ENCODE results near the gene MT1X.

MT1X gene

DNA sequence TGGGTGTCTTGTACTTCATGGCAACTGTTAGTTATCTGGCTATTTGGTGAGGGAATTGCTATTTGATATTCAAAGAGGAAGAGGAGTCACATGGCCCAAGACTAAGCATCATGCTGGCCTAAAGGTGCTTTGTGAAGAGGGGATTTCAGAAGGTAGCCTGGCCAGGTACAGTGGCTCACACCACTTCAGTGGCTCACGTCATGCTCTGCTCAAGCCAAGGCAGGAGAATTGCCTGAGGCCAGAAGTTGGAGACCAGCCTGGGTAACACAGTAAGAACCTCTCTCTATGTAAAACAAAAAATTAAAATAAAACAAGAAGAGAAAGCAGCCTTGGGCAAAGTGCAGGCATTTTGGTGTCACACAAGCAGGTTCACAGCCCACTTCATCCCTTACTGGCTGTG is 37.0 kb upstream of the MT1X start:
- DNase-seq (ENCODE audit: low read depth) = no peak
- no peak overlapping the region for H3K4me3 ChIP-seq (ENCODE audit: low read depth, low read length)

DNA sequence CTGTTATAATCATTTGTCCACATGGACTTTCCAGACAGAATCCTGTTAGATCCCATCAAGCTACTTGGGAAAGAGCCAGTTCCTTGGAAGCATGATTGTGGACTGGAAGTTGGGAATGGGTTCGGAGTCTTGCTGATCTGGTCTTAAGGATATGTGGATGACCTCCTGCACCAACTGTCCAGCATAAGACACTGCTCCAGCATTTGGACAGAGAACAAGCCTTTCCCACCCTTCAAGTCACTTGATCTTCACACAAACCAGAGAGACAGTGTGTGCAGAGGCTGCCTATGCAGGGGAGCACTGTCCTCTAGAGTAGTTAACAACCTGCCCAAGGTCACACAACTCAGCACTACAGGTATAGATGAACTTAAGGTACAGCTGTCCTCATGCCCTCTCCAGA is 36.4 kb upstream of the MT1X start:
- no peak for TF ChIP-seq CTCF (IDR thresholded peaks at IDR 0.05; ENCODE audit: low read depth, low read length, missing control alignments)
- no peak overlapping the region for H3K4me3 ChIP-seq (ENCODE audit: low read depth, low read length)
- no peak for DNase-seq (ENCODE audit: low read depth)

More for the DNA sequence above, 37.0 kb upstream of the MT1X start:
- TF ChIP-seq CTCF (IDR thresholded peaks at IDR 0.05; ENCODE audit: low read depth, low read length, missing control alignments) = no peak

DNA sequence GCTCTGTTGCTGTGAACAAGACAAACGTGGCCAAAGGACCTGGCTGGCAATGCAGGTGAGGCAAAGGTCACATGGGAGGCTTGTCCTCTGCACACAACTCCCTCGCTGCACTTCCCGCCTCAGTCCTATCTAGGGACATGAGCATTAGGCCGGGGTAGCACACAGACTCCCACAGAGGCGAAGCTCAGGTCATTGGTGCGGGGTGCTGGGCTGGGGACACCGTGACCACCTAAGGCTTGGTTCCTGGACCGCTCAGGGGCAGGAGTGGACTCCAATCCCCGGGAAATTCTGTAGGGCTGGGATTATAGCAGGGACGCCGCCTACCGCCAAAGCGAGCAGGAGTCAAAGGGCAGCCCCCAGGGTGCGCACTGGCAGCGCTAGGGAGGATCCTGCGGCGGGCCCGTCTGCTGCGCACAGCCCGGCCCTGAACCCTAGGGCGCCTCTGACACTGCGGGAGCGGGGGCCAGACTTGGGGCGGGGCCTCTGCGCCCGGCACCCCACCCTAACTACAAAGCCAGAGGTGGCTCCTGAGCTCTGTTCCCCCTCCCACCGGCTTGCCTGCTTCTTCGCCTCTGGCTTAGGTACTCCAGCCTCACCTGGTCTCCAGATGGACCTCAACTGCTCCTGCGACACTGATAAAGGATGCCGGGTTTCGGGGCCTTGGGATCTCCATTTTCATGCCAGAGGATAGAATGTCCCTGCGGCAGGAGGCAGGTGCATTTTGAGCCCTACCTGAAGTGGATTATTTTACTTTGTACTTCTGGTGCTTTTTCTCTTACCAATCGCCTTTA is 34.4 kb upstream of the MT1X start:
- DNase-seq (ENCODE audit: low read depth) = no peak
- no peak overlapping the region for H3K4me3 ChIP-seq (ENCODE audit: low read depth, low read length)
- TF ChIP-seq CTCF (IDR thresholded peaks at IDR 0.05; ENCODE audit: low read depth, low read length, missing control alignments) = no peak

GRCh38 chr16:56649271-56649670 is 33.0 kb upstream of the MT1X start:
- no peak for TF ChIP-seq CTCF (IDR thresholded peaks at IDR 0.05; ENCODE audit: low read depth, low read length, missing control alignments)
- H3K4me3 ChIP-seq (ENCODE audit: low read depth, low read length) = no peak overlapping the region
- no peak for DNase-seq (ENCODE audit: low read depth)

- no peak overlapping the region for H3K4me3 ChIP-seq (ENCODE audit: low read depth, low read length)
- no peak for TF ChIP-seq CTCF (IDR thresholded peaks at IDR 0.05; ENCODE audit: low read depth, low read length, missing control alignments)
- no peak for DNase-seq (ENCODE audit: low read depth)
Observed at GRCh38 chr16:56649820-56650219, 32.5 kb upstream of the MT1X start.

- DNase-seq (ENCODE audit: low read depth) = no peak
- no peak for TF ChIP-seq CTCF (IDR thresholded peaks at IDR 0.05; ENCODE audit: low read depth, low read length, missing control alignments)
- no peak within 1 kb of the TSS for H3K4me3 ChIP-seq (ENCODE audit: low read depth, low read length)
Observed at GRCh38 chr16:56651586-56651985, 30.7 kb upstream of the MT1X start, which contains the start of gene MT1B. MT1B (plus strand) TSS chr16:56651886; CDS start chr16:56651954, 68 bp downstream.

DNA sequence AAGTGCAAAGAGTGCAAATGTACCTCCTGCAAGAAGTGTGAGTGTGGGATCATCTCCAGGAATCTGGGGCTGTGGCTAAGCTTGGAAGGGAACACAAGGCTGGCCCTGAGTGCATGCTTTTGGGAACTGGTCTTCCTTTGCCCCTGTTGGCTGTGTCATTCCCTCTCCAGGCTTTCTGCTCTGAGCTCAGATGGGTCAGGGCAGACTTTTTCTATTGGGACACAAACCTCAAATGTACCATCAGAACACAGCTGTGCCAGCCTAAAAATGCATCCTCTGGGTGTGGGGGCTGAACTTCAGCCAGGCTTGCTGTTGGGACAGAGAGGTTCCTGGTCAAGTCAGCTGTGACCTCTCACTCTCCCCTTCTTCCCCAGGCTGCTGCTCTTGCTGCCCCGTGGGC is 29.7 kb upstream of the MT1X start:
- DNase-seq (ENCODE audit: low read depth) = no peak
- no peak overlapping the region for H3K4me3 ChIP-seq (ENCODE audit: low read depth, low read length)
- TF ChIP-seq CTCF (IDR thresholded peaks at IDR 0.05; ENCODE audit: low read depth, low read length, missing control alignments) = no peak

Data from GM12864 (cell line).